Osteocyte (in vitro differentiated cells): ENCODE results near the gene DNAJC16. TPM values are rescaled to one million over a fixed set of nuclear protein-coding genes. Genes with fewer than 3 reads are reported as not detected.

ENCODE experiments used
- DNase-seq: peaks from one replicate; pipeline ENCODE4 v3.0.0; 2021; ENCODE audit warnings: mixed read lengths; ENCODE audit not compliant: unreplicated experiment; ENCODE audit errors: extremely low spot score
- H3K27ac Mint-ChIP-seq: one replicate; pipeline ENCODE4 v1.8.0; 2021; ENCODE audit warnings: mild to moderate bottlenecking, mixed read lengths; ENCODE audit not compliant: unreplicated experiment
- H3K27me3 Mint-ChIP-seq: one replicate; pipeline ENCODE4 v1.8.0; 2021; ENCODE audit warnings: mixed read lengths; ENCODE audit not compliant: unreplicated experiment
- H3K36me3 Mint-ChIP-seq: one replicate; pipeline ENCODE4 v1.8.0; 2021; ENCODE audit warnings: mixed read lengths; ENCODE audit not compliant: unreplicated experiment
- H3K4me1 Mint-ChIP-seq: one replicate; pipeline ENCODE4 v1.8.0; 2021; ENCODE audit warnings: mixed read lengths; ENCODE audit not compliant: unreplicated experiment
- H3K4me3 Mint-ChIP-seq: one replicate; pipeline ENCODE4 v1.8.0; 2021; ENCODE audit warnings: mild to moderate bottlenecking, moderate library complexity, mixed read lengths; ENCODE audit not compliant: unreplicated experiment
- H3K9me3 Mint-ChIP-seq: one replicate; pipeline ENCODE4 v1.8.0; 2021; ENCODE audit warnings: mixed read lengths; ENCODE audit not compliant: unreplicated experiment
- CTCF ChIP-seq: fragments of 200-600 bp; sonication (generic); IDR thresholded peaks from 2 replicates; pipeline ENCODE4 v1.5.0; 2021; ENCODE audit warnings: antibody characterized with exemption, mild to moderate bottlenecking, moderate library complexity
- total RNA-seq: library from RNA; stranded (reverse); gene quantifications from 2 replicates; pipeline ENCODE4 v1.2.1, GENCODE V29; 2021

Gene DNAJC16
- total RNA-seq, 1 donor from 2014 or later: 20.8 TPM

GRCh38 chr1:15543251-15543588 is 16.6 kb downstream of the DNAJC16 start:
- peak; percentile 64 for DNase-seq
- peaks cover 4% of the 10 kb centered on the region for H3K4me1 Mint-ChIP-seq
- no peak overlapping the region for H3K4me3 Mint-ChIP-seq
- no peaks in the 10 kb centered on the region for H3K9me3 Mint-ChIP-seq
- peaks cover 46% of the 10 kb centered on the region for H3K36me3 Mint-ChIP-seq
- H3K27me3 Mint-ChIP-seq: no peaks in the 10 kb centered on the region
- peak overlapping the region; percentile 0 for H3K27ac Mint-ChIP-seq
- TF ChIP-seq CTCF: no peak

DNA sequence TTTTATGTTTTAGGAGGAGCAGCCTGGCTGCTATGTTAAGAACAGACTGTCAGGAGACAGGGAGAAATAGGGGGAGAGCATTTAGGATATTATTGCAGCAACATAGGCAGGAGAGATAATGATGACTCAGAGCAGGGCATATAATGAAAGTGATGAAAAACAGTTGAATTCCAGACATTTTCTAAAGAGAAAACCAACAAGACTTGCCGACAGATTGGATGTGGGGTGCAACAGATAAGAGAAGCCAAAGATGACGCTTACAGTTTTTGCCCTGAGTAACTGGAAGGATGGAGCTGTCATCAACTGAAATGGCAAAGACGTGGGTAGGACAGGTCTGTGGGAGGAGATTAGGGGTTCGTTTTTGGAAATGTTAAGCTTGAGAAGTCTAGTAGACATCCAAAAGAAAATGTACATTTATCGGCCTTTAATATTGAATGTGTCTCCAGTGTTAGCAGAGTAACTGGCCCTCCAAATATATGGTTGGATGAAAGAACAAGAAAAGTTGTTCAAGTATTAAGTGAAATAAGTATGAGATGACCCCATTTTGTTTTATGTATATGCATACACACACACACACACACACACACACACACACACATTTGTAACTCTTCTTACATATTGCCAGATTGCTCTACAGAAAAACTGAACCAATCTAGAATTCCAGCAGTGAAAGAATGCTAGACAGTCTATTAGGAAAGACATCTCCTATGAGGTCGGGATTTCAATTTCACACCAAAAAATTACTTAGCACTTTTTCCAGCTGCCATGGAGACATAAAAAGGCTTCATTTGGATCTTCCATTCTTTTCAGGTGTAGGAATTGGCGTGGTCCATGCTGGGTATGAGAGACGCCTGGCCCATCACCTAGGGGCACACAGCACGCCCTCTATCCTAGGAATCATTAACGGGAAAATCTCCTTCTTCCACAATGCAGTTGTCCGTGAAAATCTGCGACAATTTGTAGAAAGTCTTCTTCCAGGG is 17.2 kb downstream of the DNAJC16 start:
- no peak overlapping the region for H3K4me3 Mint-ChIP-seq
- no peaks in the 10 kb centered on the region for H3K27me3 Mint-ChIP-seq
- H3K36me3 Mint-ChIP-seq: peaks cover 42% of the 10 kb centered on the region
- H3K27ac Mint-ChIP-seq: peak overlapping the region; percentile 0
- TF ChIP-seq CTCF: no peak
- DNase-seq: peak; percentile 10
- no peaks in the 10 kb centered on the region for H3K9me3 Mint-ChIP-seq
- peaks cover 2% of the 10 kb centered on the region for H3K4me1 Mint-ChIP-seq

GRCh38 chr1:15546641-15547040 is 20.0 kb downstream of the DNAJC16 start:
- Mint-ChIP-seq H3K4me3 (no peak overlapping the region), H3K9me3 (no peaks in the 10 kb centered on the region), H3K27me3 (no peaks in the 10 kb centered on the region), H3K27ac (no peak overlapping the region), H3K36me3 (peaks cover 41% of the 10 kb centered on the region), H3K4me1 (peaks cover 2% of the 10 kb centered on the region)
- TF ChIP-seq CTCF: no peak
- no peak for DNase-seq

- no peaks in the 10 kb centered on the region for H3K4me1 Mint-ChIP-seq
- H3K36me3 Mint-ChIP-seq: peaks cover 41% of the 10 kb centered on the region
- H3K27me3 Mint-ChIP-seq: no peaks in the 10 kb centered on the region
- no peak for TF ChIP-seq CTCF
- H3K4me3 Mint-ChIP-seq: no peak overlapping the region
- no peaks in the 10 kb centered on the region for H3K9me3 Mint-ChIP-seq
- peak; percentile 42 for DNase-seq
- H3K27ac Mint-ChIP-seq: no peak overlapping the region
Measured at GRCh38 chr1:15550573-15550972, 23.9 kb downstream of the DNAJC16 start.

- no peak for TF ChIP-seq CTCF
- peaks cover 27% of the 10 kb centered on the region for H3K36me3 Mint-ChIP-seq
- H3K9me3 Mint-ChIP-seq: no peaks in the 10 kb centered on the region
Measured at GRCh38 chr1:15557008-15557407, 30.4 kb downstream of the DNAJC16 start.

More at GRCh38 chr1:15557008-15557407, 30.4 kb downstream of the DNAJC16 start:
- Mint-ChIP-seq H3K4me1 (no peaks in the 10 kb centered on the region), H3K27me3 (no peaks in the 10 kb centered on the region), H3K27ac (no peak overlapping the region), H3K4me3 (no peak overlapping the region)
- no peak for DNase-seq
